GM21526 (cell line): ENCODE data around the gene ERN1.

ENCODE experiments used
- ATAC-seq: cut with Tn5 transposase; IDR thresholded peaks from one replicate; pipeline ENCODE4 v1.9.1; 2021; ENCODE audit warnings: moderate library complexity; ENCODE audit not compliant: unreplicated experiment, low FRiP score

ERN1 gene

GRCh38 chr17:64158831-64159590 is 29.1 kb upstream of the ERN1 start:
- no peak for ATAC-seq

GRCh38 chr17:64158406-64158805 is 28.5 kb upstream of the ERN1 start:
- no peak for ATAC-seq

- no peak for ATAC-seq
Observed at GRCh38 chr17:64157669-64158180, 27.8 kb upstream of the ERN1 start.

- no peak for ATAC-seq
Observed at GRCh38 chr17:64156670-64157069, 26.7 kb upstream of the ERN1 start.

- no peak for ATAC-seq
Observed at GRCh38 chr17:64155751-64156544, 26.0 kb upstream of the ERN1 start.

- ATAC-seq, result no peak
Observed at GRCh38 chr17:64155129-64155528, 25.2 kb upstream of the ERN1 start.

GRCh38 chr17:64154717-64155116 is 24.8 kb upstream of the ERN1 start:
- no peak for ATAC-seq

GRCh38 chr17:64154313-64154695 is 24.4 kb upstream of the ERN1 start:
- no peak for ATAC-seq

GRCh38 chr17:64153565-64154312 is 23.8 kb upstream of the ERN1 start:
- ATAC-seq, result no peak

- no peak for ATAC-seq
Observed at GRCh38 chr17:64152428-64153125, 22.6 kb upstream of the ERN1 start.

- no peak for ATAC-seq
Observed at GRCh38 chr17:64151016-64151368, 21.0 kb upstream of the ERN1 start.

GRCh38 chr17:64150237-64151015 is 20.5 kb upstream of the ERN1 start:
- no peak for ATAC-seq

- ATAC-seq, result no peak
Observed at GRCh38 chr17:64149196-64149595, 19.3 kb upstream of the ERN1 start.

- no peak for ATAC-seq
Observed at GRCh38 chr17:64148699-64149098, 18.8 kb upstream of the ERN1 start.

- no peak for ATAC-seq
Observed at GRCh38 chr17:64148017-64148631, 18.2 kb upstream of the ERN1 start.

- ATAC-seq, result no peak
Observed at GRCh38 chr17:64147110-64148016, 17.4 kb upstream of the ERN1 start.

GRCh38 chr17:64146418-64147109 is 16.6 kb upstream of the ERN1 start:
- ATAC-seq, result peak; percentile 2
